Astrocyte (in vitro differentiated cells and primary cell): ENCODE data around the gene EYS. TPM values are rescaled to one million over a fixed set of nuclear protein-coding genes. Genes with fewer than 3 reads are reported as not detected.

ENCODE experiments used
- DNase-seq: peaks from one replicate; pipeline ENCODE4 v3.0.0-alpha.2; 2010; ENCODE audit warnings: low read depth
- FAIRE-seq: peaks from 2 replicates; lab custom pipeline; 2011; peaks lifted over from hg19 to GRCh38; lab: Jason Lieb, UNC
- H2AFZ ChIP-seq: 2 replicates; pipeline ENCODE4 v1.6.0; 2012; ENCODE audit warnings: low read depth, low read length, inconsistent platforms
- H3K27ac ChIP-seq: 2 replicates; pipeline ENCODE4 v1.5.1; 2011; ENCODE audit warnings: low read depth, low read length, inconsistent platforms
- H3K27me3 ChIP-seq: 2 replicates; pipeline ENCODE4 v1.6.0; 2011; ENCODE audit warnings: low read length, inconsistent platforms; ENCODE audit not compliant: insufficient read depth
- H3K36me3 ChIP-seq: 2 replicates; pipeline ENCODE4 v1.5.1; 2011; ENCODE audit warnings: low read length, inconsistent platforms; ENCODE audit not compliant: insufficient read depth
- H3K4me1 ChIP-seq: 2 replicates; pipeline ENCODE4 v1.5.1; 2011; ENCODE audit warnings: low read length, inconsistent platforms; ENCODE audit not compliant: insufficient read depth
- H3K4me2 ChIP-seq: 2 replicates; pipeline ENCODE4 v1.6.0; 2012; ENCODE audit warnings: low read length, inconsistent platforms
- H3K4me3 ChIP-seq: 2 replicates; pipeline ENCODE4 v1.5.1; 2011; ENCODE audit warnings: low read depth, mild to moderate bottlenecking, low read length, inconsistent platforms; ENCODE audit not compliant: insufficient read depth
- H3K79me2 ChIP-seq: 2 replicates; pipeline ENCODE4 v1.6.0; 2012; ENCODE audit warnings: mild to moderate bottlenecking, low read length, inconsistent platforms; ENCODE audit not compliant: insufficient read depth
- H3K9ac ChIP-seq: 2 replicates; pipeline ENCODE4 v1.6.0; 2012; ENCODE audit warnings: mild to moderate bottlenecking, low read length, inconsistent platforms
- H3K9me3 ChIP-seq: 2 replicates; pipeline ENCODE4 v1.5.1; 2012; ENCODE audit warnings: low read depth, mild to moderate bottlenecking, low read length, inconsistent platforms; ENCODE audit not compliant: insufficient read depth
- H4K20me1 ChIP-seq: 2 replicates; pipeline ENCODE4 v1.6.0; 2012; ENCODE audit warnings: low read length, inconsistent platforms; ENCODE audit not compliant: insufficient read depth
- H3K27ac Mint-ChIP-seq: one replicate; pipeline ENCODE4 v1.8.0; 2021; ENCODE audit warnings: mild to moderate bottlenecking, mixed read lengths; ENCODE audit not compliant: unreplicated experiment
- H3K27me3 Mint-ChIP-seq: one replicate; pipeline ENCODE4 v1.8.0; 2021; ENCODE audit warnings: low read depth, mixed read lengths; ENCODE audit not compliant: unreplicated experiment
- H3K36me3 Mint-ChIP-seq: one replicate; pipeline ENCODE4 v1.8.0; 2021; ENCODE audit warnings: low read depth, mixed read lengths; ENCODE audit not compliant: unreplicated experiment
- H3K4me1 Mint-ChIP-seq: one replicate; pipeline ENCODE4 v1.8.0; 2021; ENCODE audit warnings: low read depth, mixed read lengths; ENCODE audit not compliant: unreplicated experiment
- H3K4me3 Mint-ChIP-seq: one replicate; pipeline ENCODE4 v1.8.0; 2021; ENCODE audit warnings: mild to moderate bottlenecking, moderate library complexity, mixed read lengths; ENCODE audit not compliant: unreplicated experiment
- H3K9me3 Mint-ChIP-seq: one replicate; pipeline ENCODE4 v1.8.0; 2021; ENCODE audit warnings: mild to moderate bottlenecking, mixed read lengths; ENCODE audit not compliant: unreplicated experiment
- EZH2 ChIP-seq: IDR thresholded peaks from 2 replicates; pipeline ENCODE4 v1.6.1; 2012; ENCODE audit warnings: mild to moderate bottlenecking, low read length, inconsistent platforms; ENCODE audit not compliant: insufficient read depth
- total RNA-seq: library from RNA; stranded (reverse); gene quantifications from 2 replicates; pipeline ENCODE4 v1.2.1, GENCODE V29; 2021
- TF ChIP-seq, protein P1 (sequence below): IDR thresholded peaks from 2 replicates; pipeline ENCODE4 v1.5.1; 2011; ENCODE audit warnings: low read depth, mild to moderate bottlenecking, inconsistent platforms, low read length, moderate library complexity; ENCODE audit not compliant: insufficient read depth

Gene EYS
- total RNA-seq, 1 donor from 2014 or later: 0.16 TPM

DNA sequence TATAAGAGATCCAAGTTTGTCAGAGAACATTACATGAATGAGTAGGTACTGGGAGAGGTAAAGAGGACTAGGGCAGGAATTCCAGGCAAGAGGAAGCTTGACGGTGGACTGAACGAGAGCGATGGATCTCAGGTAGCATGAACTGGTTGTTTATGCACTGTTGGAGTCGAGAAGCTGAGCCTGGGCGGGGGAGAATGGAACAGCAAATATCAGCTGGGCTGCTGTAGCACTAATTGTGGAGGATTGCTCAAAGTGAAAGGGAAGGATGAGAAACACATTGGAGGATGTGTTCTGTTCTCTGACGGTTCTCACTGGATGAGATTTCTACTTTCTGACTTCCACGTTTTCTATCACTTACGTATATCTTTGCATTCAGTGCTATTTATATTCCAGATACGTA is 1907.2 kb downstream of the EYS start:
- Histone ChIP-seq H3K36me3 (no peaks in the 10 kb centered on the region), H3K9ac (no peak overlapping the region), H3K27me3 (no peaks in the 10 kb centered on the region), H4K20me1 (no peaks in the 10 kb centered on the region), H3K9me3 (no peaks in the 10 kb centered on the region), H3K4me2 (no peak overlapping the region), H3K4me1 (peaks cover 6% of the 10 kb centered on the region), H2AFZ (no peak overlapping the region), H3K27ac (no peak overlapping the region), H3K79me2 (no peaks in the 10 kb centered on the region), H3K4me3 (no peak overlapping the region)
- H3K4me3 Mint-ChIP-seq: no peak overlapping the region
- H3K27ac Mint-ChIP-seq: no peak overlapping the region
- no peaks in the 10 kb centered on the region for H3K36me3 Mint-ChIP-seq
- no peak for DNase-seq
- no peak for TF ChIP-seq EZH2
- TF ChIP-seq, protein P1, sequence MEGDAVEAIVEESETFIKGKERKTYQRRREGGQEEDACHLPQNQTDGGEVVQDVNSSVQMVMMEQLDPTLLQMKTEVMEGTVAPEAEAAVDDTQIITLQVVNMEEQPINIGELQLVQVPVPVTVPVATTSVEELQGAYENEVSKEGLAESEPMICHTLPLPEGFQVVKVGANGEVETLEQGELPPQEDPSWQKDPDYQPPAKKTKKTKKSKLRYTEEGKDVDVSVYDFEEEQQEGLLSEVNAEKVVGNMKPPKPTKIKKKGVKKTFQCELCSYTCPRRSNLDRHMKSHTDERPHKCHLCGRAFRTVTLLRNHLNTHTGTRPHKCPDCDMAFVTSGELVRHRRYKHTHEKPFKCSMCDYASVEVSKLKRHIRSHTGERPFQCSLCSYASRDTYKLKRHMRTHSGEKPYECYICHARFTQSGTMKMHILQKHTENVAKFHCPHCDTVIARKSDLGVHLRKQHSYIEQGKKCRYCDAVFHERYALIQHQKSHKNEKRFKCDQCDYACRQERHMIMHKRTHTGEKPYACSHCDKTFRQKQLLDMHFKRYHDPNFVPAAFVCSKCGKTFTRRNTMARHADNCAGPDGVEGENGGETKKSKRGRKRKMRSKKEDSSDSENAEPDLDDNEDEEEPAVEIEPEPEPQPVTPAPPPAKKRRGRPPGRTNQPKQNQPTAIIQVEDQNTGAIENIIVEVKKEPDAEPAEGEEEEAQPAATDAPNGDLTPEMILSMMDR: no peak
- no peak for FAIRE-seq
- H3K27me3 Mint-ChIP-seq: no peaks in the 10 kb centered on the region
- no peaks in the 10 kb centered on the region for H3K9me3 Mint-ChIP-seq
- peaks cover 7% of the 10 kb centered on the region for H3K4me1 Mint-ChIP-seq

DNA sequence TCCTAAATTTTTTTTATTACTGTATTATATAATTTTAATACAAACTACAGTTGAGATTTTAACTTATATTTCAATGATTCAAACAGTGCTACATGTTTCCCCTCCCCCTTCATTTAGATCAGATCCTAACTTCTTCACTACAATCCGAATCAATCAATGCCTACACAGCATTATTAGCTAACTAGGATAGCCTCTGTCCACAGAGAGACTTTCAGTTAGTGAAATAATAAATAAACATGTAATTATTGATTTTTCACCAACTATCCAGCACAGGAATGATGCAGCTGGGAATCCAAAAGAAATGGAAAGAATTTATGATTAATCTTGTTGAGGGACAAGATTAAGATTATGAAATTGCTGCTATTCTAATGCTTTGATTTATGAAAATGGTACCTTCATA is 1907.7 kb downstream of the EYS start:
- TF ChIP-seq, protein P1: no peak
- no peak for TF ChIP-seq EZH2
- Histone ChIP-seq H3K9me3 (no peaks in the 10 kb centered on the region), H4K20me1 (no peaks in the 10 kb centered on the region), H3K27me3 (no peaks in the 10 kb centered on the region), H3K27ac (no peak overlapping the region), H2AFZ (no peak overlapping the region), H3K4me2 (no peak overlapping the region), H3K36me3 (no peaks in the 10 kb centered on the region), H3K9ac (no peak overlapping the region), H3K4me3 (no peak overlapping the region), H3K4me1 (peaks cover 1% of the 10 kb centered on the region), H3K79me2 (no peaks in the 10 kb centered on the region)
- FAIRE-seq (no peak), DNase-seq (no peak)
- Mint-ChIP-seq H3K4me3 (no peak overlapping the region), H3K27ac (no peak overlapping the region), H3K9me3 (no peaks in the 10 kb centered on the region), H3K4me1 (peaks cover 2% of the 10 kb centered on the region), H3K36me3 (no peaks in the 10 kb centered on the region), H3K27me3 (no peaks in the 10 kb centered on the region)

DNA sequence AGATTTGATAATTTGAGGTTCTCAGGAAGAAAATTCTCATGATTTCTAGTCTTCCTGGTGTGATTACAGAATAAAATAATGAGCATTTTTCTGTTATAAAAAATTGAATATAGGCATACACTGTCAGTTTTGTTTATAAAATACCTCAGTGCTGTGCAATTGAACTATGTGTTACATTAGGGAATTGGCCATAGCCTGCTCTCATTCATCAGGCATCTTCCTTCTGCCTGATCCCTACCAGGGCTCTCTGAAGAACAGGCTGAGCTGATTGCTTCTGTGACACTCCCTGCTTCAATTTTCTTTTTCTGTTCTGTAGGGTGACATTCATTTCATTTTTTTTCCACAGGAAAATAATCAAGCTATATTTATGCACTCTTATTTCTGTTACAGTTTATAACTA is 1908.6 kb downstream of the EYS start:
- no peaks in the 10 kb centered on the region for H3K27me3 Mint-ChIP-seq
- H3K4me3 ChIP-seq: no peak overlapping the region
- no peak overlapping the region for H3K27ac ChIP-seq
- no peaks in the 10 kb centered on the region for H3K4me1 ChIP-seq
- no peak overlapping the region for H3K4me2 ChIP-seq
- no peak overlapping the region for H3K27ac Mint-ChIP-seq
- DNase-seq (no peak), FAIRE-seq (no peak)
- H3K36me3 ChIP-seq: no peaks in the 10 kb centered on the region
- no peaks in the 10 kb centered on the region for H3K9me3 ChIP-seq
- H4K20me1 ChIP-seq: no peaks in the 10 kb centered on the region
- no peaks in the 10 kb centered on the region for H3K79me2 ChIP-seq
- TF ChIP-seq EZH2: no peak
- TF ChIP-seq, protein P1: no peak
- no peak overlapping the region for H3K4me3 Mint-ChIP-seq
- no peaks in the 10 kb centered on the region for H3K36me3 Mint-ChIP-seq
- no peak overlapping the region for H3K9ac ChIP-seq
- no peaks in the 10 kb centered on the region for H3K4me1 Mint-ChIP-seq
- no peaks in the 10 kb centered on the region for H3K9me3 Mint-ChIP-seq
- no peaks in the 10 kb centered on the region for H3K27me3 ChIP-seq
- H2AFZ ChIP-seq: no peak overlapping the region
